ELR (cell line): ENCODE data around the gene TIAM1.
A peak's percentile ranks its signal among the peaks of the same experiment; 100 is the strongest.

Experiments used
- DNase-seq: peaks from one replicate; pipeline ENCODE4 v3.0.0-alpha.2; 2015; ENCODE audit warnings: low read depth

Gene TIAM1

DNA sequence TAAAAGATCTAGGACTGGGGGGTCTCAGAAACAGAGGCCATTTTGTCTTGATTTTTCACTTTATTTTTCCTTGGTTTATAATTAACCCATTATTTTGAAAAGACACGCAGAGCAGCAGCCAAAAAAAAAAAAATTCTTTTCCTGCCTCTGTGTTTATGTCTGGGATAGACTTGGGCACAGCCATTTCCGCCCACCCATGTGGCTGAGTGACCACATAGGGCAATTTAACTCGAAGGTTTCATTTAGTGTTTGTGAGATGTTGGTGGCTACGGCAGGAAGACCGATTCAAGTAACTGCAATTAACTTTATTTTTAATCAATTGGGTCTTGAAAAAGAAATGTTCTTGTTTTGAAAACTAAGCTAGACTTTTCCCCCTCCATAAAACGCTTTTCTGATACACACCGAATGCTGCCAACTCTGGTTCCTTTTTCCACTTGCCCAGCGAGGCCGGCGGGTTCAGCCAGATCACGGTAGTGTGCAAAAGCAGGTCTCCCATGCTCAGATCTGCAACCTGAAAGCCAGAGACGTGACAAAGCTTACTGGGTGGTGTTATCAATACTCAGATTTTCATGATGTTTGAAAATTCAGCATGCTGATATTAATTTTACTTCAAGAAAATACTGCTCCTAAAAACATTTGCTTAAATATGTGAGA is 208.4 kb downstream of the TIAM1 start:
- no peak for DNase-seq

DNA sequence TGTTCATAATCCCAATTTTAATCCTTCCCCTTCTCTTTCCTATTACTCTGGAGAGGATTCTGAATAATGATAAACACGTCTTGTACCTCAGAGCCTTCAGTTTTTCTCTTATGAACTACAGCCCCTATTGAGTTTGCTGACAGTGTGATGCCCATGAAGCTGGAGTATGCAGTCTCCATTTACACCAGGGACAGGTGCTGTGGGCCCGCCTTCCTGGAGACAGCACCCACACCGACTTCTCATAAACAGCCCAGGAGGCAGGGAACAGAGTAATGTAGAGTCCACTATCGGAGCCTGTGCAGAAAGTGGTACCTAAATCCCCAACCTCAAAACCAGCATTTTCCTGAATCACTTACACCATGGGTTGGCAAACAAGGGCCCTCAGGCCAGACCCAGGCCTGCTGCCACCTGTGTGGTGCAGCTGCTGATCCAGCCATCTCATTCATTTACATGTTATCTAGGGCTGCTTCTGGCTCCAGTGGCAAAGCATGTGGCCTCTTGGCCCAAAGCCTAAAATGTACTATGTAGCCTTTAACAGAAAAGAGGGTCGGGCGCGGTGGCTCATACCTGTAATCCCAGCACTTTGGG is 210.7 kb downstream of the TIAM1 start:
- no peak for DNase-seq

DNA sequence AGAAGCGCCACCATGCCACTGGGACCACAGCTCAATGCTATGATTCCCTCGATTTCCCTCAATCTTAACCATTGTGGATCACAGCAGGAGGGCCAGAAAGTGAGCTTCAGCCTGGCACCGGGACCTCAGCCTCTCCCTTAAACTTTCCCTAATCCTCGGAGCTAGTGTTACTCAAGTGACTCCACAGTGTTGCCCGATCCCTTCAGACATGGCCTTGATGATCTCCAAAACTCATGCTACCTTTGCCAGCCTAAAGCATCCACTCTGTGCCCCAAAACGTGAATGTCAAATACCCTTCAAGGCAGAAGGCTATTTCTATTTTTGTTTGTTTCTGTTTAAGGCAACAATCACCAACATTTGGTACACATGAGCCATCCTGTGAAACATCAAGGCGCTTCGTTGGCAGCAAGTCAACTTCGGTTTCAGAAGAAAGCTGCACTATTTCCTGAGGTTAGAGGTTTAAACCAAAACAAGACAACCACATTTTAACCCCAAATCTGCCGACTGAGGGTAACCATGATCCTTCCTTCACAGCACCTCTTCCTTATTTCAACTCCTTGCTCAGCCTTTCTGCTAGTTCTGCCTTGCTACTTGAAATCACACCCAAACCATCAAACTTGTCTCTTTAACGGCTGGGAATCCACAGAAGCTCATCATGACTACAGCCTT is 211.4 kb downstream of the TIAM1 start:
- DNase-seq, result no peak

DNA sequence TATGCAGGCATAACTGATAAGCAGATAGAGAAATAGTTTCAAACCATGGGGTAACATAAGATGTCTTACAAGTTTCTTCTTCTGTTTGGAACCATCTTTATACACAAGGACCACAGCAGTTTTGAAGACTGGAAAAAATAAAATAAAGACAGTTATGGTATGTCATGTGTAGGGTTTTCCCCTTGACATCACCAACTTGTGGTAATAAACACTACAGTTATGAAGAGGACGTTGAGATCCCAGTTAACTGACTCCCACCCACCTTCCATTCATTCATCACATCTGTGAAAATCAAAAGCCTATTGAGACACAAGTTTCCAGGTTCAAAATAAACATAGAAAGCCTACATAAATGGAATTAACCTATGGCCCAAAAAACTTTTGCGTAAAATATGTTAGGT is 213.2 kb downstream of the TIAM1 start:
- DNase-seq, result no peak

DNA sequence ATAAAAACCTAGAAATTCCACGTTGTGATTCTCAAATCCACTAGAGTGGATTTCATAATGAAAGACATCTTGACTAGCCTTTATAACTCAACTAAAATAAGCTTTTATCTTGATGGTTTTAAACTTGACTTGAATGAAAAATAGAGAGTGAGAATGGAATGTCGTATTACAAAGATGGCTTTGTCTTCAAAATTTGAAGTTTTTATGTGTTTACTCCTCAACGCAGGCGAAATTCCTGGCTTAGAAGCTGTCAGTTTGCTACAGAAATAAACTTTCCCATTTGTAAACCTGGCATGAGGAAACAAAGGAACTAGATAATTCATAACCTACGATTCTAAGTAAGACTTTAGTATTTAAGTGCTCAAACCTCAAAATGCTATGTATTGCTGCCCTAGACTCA is 215.8 kb downstream of the TIAM1 start:
- no peak for DNase-seq

DNA sequence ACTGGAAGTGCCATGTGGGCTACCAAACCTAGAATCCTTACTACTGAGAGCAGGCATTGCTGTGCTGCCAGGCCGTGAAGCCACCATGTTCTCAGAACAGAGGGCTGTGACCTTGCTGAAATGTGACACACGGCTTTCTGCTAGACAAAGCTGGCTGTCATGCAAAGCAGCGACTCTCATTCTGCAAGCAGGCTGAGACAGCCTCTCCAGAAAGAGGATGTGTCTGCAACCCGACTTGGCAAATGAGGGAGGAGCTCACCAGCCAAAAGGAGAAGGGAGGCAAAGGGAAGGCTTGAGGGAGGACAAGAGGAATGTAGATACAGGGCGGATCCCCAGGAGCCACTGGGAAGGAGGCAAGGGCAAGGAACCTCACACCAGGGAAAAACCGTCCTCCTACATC is 220.1 kb downstream of the TIAM1 start:
- DNase-seq, result no peak

DNA sequence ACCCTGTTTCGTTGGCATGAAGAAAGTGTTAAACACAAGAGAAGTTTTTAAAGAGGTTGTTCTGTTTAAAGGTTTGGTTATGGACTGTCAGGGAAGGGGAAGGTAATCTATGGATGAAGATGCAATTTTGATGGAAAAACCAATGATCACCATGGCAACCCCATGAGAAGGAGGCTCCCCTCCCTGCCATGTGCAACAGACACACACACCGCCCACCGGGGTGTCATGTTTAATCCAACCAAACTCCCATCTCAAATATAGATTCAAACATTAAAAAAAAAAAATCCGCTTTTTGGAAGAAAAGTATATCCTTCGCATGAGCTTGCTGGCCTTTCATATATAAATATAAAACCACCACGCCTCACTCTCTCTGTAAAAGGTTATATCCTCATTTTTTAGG is 224.9 kb downstream of the TIAM1 start:
- DNase-seq, result no peak

DNA sequence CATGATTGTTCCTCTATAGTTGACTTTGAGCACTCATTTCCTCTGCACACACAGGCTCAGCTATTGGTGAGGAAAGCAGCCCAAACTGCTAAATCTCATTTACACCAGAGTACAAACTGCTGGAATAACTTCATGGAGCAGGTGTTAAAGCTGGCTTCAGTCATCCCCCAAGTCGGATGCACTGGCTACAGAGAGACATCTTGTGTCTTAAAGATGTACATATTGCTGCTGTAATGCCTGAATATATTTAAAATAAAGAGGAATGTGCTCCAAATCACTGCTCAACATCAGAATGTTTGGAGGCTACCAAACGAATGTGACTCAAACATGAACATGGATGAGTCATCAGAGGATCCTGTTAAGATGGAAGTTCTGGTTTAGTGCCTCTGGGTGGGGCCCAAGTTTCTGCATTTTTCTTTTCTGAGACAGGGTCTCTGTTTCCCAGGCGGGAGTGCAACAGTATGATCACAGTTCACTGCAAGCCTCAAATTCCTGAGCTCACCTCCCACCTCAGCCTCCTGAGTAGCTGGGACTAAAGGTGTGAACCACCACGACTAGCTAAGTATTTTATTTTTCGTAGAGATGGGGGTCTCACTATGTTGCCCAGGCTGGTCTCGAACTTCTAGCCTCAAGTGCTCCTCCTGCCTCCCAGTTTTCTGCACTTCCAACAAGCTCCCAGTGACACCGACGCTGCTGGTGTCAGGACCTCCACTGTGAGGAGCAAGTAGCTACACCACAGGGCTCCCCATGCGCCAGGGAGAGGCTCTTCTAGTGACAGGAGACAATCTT is 226.7 kb downstream of the TIAM1 start:
- peak; percentile 69 for DNase-seq

DNA sequence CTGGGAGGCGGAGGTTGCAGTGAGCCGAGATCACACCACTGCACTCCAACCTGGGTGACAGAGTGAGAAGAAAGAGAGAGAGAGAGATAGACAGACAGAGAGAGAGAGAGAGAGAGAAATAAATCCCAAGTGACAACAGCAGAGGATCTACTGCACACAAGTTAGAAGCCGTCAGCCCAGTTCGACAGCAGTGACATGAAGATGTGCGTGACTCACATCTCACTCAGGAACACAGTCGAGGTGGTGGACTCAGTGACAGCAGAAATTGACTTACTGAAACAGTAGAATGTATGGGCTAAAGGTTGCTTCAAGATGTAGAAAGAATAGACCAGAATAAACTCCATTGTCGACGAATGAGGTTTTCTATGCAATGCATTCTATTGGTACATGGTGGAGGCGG is 228.8 kb downstream of the TIAM1 start:
- no peak for DNase-seq

DNA sequence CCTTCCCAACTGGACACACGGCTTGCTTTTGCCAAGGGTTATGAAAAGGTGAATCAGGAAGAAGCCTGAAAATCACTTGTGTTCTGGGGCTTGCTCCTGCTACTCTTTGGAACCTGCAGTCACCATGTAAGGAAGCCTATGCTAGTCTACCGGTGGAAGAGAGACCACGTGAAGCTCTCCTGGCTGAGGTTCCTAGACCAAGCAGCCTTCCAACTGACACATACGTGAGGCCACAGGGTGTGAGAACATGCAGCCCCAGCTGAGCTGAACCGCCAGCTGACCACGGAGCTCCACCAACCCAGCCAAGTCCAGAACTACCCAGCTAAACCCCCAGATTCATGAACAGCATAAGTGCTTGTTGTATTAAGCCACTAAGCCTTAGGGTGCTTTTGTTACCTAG is 233.0 kb downstream of the TIAM1 start:
- DNase-seq, result no peak

DNA sequence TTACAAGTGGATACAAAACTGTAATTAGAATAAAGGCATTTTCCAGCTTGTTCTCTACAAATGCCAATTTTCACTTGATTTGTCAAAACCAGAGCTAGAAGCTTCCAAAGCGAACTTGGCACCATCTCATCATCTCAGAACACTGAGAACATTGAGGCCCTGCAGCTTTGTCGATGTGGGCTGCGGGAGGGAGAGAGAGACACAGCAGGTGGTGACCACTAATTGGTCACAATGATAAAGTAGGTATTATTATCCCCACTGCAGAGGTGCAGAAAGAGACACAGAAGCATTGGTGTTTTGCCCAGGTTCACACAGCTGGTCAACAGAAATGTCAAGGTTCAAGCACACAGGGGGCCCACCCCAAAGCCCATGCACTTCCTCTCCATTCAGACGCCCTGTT is 233.6 kb downstream of the TIAM1 start:
- DNase-seq, result no peak

DNA sequence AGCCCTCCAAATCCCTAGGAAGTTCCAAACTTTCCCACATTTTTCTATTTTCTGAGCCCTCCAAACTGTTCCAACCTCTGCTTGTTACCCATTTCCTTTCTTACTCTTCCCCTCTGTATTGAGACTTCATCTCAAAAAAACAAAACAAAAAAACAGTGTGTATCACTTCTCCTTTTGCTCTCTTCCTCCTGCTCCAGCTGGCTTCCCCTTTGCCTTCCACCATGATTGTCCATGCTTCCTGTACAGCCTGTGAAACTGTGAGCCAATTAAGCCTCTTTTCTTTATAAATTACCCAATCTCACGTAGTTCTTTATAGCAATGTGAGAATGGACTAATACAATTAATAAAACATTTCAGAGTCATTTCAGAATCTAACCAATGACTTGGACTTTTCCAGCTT is 236.2 kb downstream of the TIAM1 start:
- no peak for DNase-seq

DNA sequence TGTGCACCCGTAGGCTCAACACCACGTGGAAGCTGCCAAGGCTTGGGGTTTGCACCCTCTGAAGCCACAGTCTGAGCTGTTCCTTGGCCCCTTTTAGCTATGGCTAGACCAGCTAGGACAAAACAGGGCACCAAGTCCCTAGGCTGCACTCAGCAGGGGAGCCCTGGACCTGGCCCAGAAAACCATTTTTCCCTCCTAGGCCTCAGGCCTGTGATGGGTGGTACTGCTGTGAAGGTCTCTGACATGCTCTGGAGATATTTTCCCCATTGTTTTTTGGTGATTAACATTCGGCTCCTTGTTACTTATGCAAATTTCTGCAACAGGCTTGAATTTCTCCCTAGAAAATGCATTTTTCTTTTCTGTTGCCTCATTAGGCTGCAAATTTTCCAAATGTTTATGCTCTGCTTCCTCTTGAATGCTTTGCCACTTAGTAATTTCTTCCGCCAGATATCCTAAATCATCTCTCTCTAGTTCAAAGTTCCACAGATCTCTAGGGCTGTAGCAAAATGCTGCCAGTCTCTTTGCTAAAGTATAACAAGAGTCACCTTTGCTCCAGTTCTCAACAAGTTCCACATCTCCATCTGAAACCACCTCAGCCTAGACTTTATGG is 236.8 kb downstream of the TIAM1 start:
- no peak for DNase-seq

DNA sequence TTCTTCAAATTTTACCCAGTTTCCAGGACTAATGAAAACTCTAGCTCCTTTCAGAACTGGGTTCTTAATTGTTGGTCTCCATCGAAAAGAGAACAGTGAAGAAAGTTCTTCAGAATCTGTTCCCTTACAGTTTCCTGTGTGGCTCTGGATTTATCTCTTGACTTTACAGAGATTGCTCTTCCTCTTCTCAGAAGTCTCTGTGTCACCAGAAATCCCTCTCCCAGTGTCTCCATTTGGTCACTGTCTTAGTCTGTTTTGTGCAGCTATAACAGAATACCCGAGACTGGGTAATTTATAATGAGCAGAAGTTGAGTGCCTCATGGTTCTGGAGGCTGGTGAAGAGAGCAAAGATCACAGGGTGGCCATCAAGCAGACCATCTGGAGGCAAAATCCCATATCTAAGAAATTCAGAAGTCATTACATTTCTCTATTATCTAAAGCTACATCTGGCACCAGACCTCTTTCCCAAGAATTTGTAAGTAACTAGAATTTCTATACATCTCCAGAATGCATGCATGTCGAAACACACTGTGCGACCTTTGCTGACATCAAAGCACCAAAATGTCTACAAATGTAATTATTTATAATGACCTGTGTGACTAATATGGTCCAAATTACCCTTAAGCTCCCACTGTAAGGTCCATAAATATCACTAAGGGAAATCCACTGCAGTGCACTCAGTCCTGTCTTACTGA is 240.3 kb downstream of the TIAM1 start:
- no peak for DNase-seq

DNA sequence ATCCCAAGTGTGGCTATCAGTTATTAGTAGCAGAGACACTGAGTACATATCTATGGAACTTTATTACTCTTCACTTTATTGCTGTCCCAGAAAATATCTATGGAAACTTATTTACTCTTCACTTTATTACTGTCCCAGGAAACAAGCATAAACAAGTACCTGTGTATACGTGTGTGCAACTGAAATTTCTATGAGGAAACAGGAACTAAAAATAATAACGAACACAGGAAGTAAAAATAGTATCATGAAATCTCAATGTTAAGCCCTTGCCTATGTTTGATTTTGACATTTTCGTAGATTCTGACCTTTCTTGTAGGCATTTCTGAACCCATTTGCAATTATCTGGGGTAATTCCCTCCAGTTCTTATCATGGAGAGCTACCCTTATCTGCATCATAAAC is 240.9 kb downstream of the TIAM1 start:
- DNase-seq, result no peak

DNA sequence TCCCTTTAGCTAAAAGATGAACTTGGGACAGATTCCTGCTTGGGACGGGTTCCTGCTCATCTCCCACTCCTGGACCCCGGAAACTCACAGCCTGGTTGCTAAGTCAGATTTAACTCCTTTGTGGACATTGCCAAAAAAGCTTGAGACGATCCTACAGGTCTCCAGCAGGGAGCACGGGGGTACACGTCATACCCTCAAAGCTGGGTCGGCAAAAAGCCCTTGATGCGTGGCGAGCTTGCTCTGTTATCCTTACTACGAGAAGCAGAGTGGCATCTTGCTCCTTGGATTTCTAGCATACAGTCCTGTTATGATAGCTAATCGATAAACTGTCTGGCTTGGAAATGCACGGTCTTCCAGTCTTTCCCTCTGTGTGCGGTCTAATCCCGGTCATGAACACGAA is 244.9 kb downstream of the TIAM1 start:
- no peak for DNase-seq

DNA sequence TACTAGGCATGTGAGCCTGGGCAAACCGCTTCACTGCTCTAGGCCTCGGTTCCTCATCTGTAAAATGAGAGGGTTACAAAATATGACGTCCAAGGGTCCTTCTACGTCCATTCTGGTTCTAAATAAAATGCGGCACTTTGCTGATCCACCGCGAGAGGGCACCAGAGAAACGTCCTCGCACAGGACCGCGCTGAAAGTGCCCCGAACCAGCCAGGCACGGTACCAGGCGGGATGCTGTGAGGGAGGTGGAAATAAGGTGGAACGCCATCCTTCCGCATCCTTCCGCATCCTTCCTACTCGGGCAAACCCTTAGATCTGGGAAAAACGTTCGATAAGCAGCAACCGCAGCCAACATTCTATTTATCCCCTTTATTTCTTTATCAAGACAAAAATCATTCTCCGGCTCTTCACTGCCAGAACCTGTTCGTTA is 245.5 kb downstream of the TIAM1 start:
- DNase-seq, result peak; percentile 42

DNA sequence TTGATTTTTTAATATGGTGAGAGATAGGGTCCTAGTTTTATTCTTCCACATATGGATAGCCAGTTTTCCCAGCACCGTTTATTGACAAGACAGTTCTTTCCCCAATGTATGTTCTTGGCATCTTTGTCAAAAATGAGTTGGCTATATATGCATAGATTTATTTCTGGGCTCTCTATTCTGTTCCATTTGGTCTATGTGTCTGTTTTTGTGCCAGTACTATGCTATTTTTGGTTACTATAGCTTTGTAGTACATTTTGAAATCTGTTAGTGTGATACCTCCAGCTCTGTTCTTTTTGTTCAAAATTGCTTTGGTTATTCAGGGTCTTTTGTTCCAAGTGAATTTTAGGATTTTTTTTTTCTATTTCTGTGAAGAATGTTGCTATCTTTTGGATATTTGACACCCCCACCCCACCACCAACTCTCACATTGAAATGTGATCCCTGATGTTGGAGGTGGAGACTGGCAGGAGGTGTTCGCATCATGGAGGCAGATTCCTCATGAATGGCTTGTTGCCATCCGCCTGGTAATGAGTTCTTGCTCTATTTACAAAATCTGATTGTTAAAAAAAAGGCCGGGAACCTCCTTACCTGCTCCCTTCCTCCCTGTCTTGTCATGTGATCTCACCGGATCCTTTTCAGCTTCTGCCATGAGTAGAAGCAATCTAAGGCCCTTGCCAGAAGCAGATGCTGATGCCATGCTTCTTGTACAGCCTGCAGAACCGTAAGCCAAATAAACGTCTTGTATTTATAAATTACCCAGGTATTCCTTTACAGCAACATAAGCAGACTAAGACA is 251.0 kb downstream of the TIAM1 start:
- DNase-seq, result no peak

DNA sequence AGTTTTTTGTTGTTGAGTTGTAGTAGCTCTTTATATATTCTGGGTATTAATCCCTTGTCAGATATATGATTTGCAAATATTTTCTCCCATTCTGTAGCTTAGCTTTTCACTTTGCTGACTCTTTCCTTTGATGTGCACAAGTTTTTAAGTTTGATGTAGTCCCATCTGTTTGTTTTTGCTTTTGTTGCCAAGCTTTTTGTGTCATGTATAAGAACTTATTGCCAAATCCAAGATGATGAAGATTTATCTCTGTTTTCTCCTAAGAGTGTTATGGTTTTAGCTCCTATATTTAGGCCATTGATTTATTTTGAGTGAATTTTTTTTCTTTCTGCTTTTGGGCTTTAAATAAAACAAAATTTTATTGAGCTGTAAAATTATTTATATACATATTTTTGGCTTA is 253.7 kb downstream of the TIAM1 start:
- no peak for DNase-seq

DNA sequence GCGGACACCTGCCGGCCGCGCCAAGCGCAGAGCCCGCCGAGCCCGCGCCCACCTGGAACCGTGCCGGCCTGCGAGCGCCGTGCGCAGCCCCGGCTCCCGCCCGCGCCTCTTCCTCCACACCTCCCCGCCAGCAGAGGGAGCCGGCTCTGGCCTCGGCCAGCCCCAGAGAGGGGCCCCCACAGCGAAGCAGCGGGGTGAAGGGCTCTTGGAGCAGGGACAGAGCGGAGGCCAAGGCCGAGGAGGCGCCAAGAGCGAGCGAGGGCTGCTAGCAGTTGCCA is 255.6 kb downstream of the TIAM1 start:
- DNase-seq, result no peak
